TTC549 (cell line): ENCODE data around the gene UBE2E2.

Experiments
- FAIRE-seq: peaks from 2 replicates; lab custom pipeline; 2012; peaks lifted over from hg19 to GRCh38; lab: Jason Lieb, UNC

The UBE2E2 gene

GRCh38 chr3:23484386-23484785 is 281.3 kb downstream of the UBE2E2 start:
- FAIRE-seq = no peak

GRCh38 chr3:23485922-23486321 is 282.8 kb downstream of the UBE2E2 start:
- no peak for FAIRE-seq

GRCh38 chr3:23487015-23487414 is 283.9 kb downstream of the UBE2E2 start:
- FAIRE-seq = no peak

- no peak for FAIRE-seq
Measured at GRCh38 chr3:23488618-23489017, 285.5 kb downstream of the UBE2E2 start.

GRCh38 chr3:23489300-23490158 is 286.4 kb downstream of the UBE2E2 start:
- FAIRE-seq = no peak

- no peak for FAIRE-seq
Measured at GRCh38 chr3:23490459-23490858, 287.3 kb downstream of the UBE2E2 start.

GRCh38 chr3:23492057-23492456 is 288.9 kb downstream of the UBE2E2 start:
- no peak for FAIRE-seq

GRCh38 chr3:23493889-23494288 is 290.8 kb downstream of the UBE2E2 start:
- no peak for FAIRE-seq

- FAIRE-seq = no peak
Measured at GRCh38 chr3:23494967-23495366, 291.8 kb downstream of the UBE2E2 start.

GRCh38 chr3:23495507-23495906 is 292.4 kb downstream of the UBE2E2 start:
- FAIRE-seq = no peak

GRCh38 chr3:23496165-23496564 is 293.0 kb downstream of the UBE2E2 start:
- no peak for FAIRE-seq

GRCh38 chr3:23497156-23497555 is 294.0 kb downstream of the UBE2E2 start:
- FAIRE-seq = no peak

- FAIRE-seq = no peak
Measured at GRCh38 chr3:23501201-23501802, 298.2 kb downstream of the UBE2E2 start.

GRCh38 chr3:23508464-23508863 is 305.3 kb downstream of the UBE2E2 start:
- no peak for FAIRE-seq

GRCh38 chr3:23518441-23518840 is 315.3 kb downstream of the UBE2E2 start:
- no peak for FAIRE-seq

GRCh38 chr3:23519314-23520208 is 316.4 kb downstream of the UBE2E2 start:
- FAIRE-seq = no peak

GRCh38 chr3:23527326-23527725 is 324.2 kb downstream of the UBE2E2 start:
- no peak for FAIRE-seq

GRCh38 chr3:23533596-23533995 is 330.5 kb downstream of the UBE2E2 start:
- FAIRE-seq = no peak

- FAIRE-seq = no peak
Measured at GRCh38 chr3:23533996-23534395, 330.9 kb downstream of the UBE2E2 start.

GRCh38 chr3:23537101-23537551 is 334.0 kb downstream of the UBE2E2 start:
- FAIRE-seq = no peak

GRCh38 chr3:23539185-23539584 is 336.1 kb downstream of the UBE2E2 start:
- FAIRE-seq = no peak

- no peak for FAIRE-seq
Measured at GRCh38 chr3:23540600-23540999, 337.5 kb downstream of the UBE2E2 start.

- FAIRE-seq = no peak
Measured at GRCh38 chr3:23542079-23542478, 339.0 kb downstream of the UBE2E2 start.
